GM19239 (cell line): ENCODE data around the gene IDNK.
"Not testable (repeated sequence)": the region's sequence is repeated elsewhere in the genome, so short reads cannot be mapped to it uniquely, and the experiment has no call there.

Experiments used
- DNase-seq: peaks from one replicate; pipeline ENCODE4 v3.0.0; 2011; ENCODE audit warnings: low spot score; ENCODE audit not compliant: insufficient read length
- FAIRE-seq: peaks from 2 replicates; lab custom pipeline; 2011; peaks lifted over from hg19 to GRCh38; lab: Jason Lieb, UNC

The IDNK gene

GRCh38 chr9:83622939-83623678 is at the start of gene IDNK:
IDNK (plus strand) TSS chr9:83623143; CDS start chr9:83623172, 29 bp downstream.
- DNase-seq (peak; percentile 36), FAIRE-seq (no peak)

GRCh38 chr9:83574482-83574881 is 48.5 kb upstream of the IDNK start:
- no peak for FAIRE-seq

GRCh38 chr9:83582029-83582428 is 40.9 kb upstream of the IDNK start:
- FAIRE-seq (no peak), DNase-seq (no peak)

More at GRCh38 chr9:83574482-83574881, 48.5 kb upstream of the IDNK start:
- DNase-seq, result no peak

- FAIRE-seq (no peak), DNase-seq (peak; percentile 26)
Measured at GRCh38 chr9:83583151-83584014, 39.6 kb upstream of the IDNK start.

GRCh38 chr9:83584995-83585394 is 37.9 kb upstream of the IDNK start:
- FAIRE-seq, result no peak
- DNase-seq, result no peak

GRCh38 chr9:83588256-83588655 is 34.7 kb upstream of the IDNK start:
- no peak for DNase-seq
- FAIRE-seq, result no peak

GRCh38 chr9:83596899-83597504 is 25.9 kb upstream of the IDNK start:
- DNase-seq (peak; percentile 38), FAIRE-seq (peak; percentile 14)

GRCh38 chr9:83598487-83598886 is 24.5 kb upstream of the IDNK start:
- DNase-seq (no peak), FAIRE-seq (no peak)

- DNase-seq (no peak), FAIRE-seq (no peak)
Measured at GRCh38 chr9:83599071-83599470, 23.9 kb upstream of the IDNK start.

- FAIRE-seq (no peak), DNase-seq (no peak)
Measured at GRCh38 chr9:83601463-83601862, 21.5 kb upstream of the IDNK start.

GRCh38 chr9:83607620-83608019 is 15.3 kb upstream of the IDNK start:
- not testable (repeated sequence) for DNase-seq, FAIRE-seq

GRCh38 chr9:83613298-83613697 is 9.6 kb upstream of the IDNK start:
- DNase-seq, FAIRE-seq: not testable (repeated sequence)

GRCh38 chr9:83617299-83617698 is 5.6 kb upstream of the IDNK start:
- DNase-seq (no peak), FAIRE-seq (no peak)

- peak; percentile 82 for FAIRE-seq
Measured at GRCh38 chr9:83620841-83621636, 1.9 kb upstream of the IDNK start.

GRCh38 chr9:83622433-83622938 is 457 bp upstream of the IDNK start:
- FAIRE-seq (peak; percentile 75), DNase-seq (peak; percentile 22)

More at GRCh38 chr9:83620841-83621636, 1.9 kb upstream of the IDNK start:
- DNase-seq, result peak; percentile 21

GRCh38 chr9:83623679-83624076 is 735 bp downstream of the IDNK start:
- peak; percentile 8 for DNase-seq

GRCh38 chr9:83625178-83625577 is 2.2 kb downstream of the IDNK start:
- FAIRE-seq, result no peak
- no peak for DNase-seq

More at GRCh38 chr9:83623679-83624076, 735 bp downstream of the IDNK start:
- no peak for FAIRE-seq

GRCh38 chr9:83628540-83628939 is 5.6 kb downstream of the IDNK start:
- no peak for FAIRE-seq
- no peak for DNase-seq

- DNase-seq (no peak), FAIRE-seq (no peak)
Measured at GRCh38 chr9:83629433-83630104, 6.6 kb downstream of the IDNK start.
